H1 (cell line): ENCODE results near the gene GRID2. TPM values are rescaled to one million over a fixed set of nuclear protein-coding genes. Genes with fewer than 3 reads are reported as not detected.

Experiments
- CBX5 ChIP-seq: fragments of 300-800, 300-1000 bp; sonication (generic); IDR thresholded peaks from 2 replicates; pipeline ENCODE4 v1.7.1; 2016; ENCODE audit warnings: antibody characterized with exemption, low read length, low read depth
- CBX8 ChIP-seq: fragments of 300-800, 300-1000 bp; sonication (generic); IDR thresholded peaks from 2 replicates; pipeline ENCODE4 v1.7.1; 2016; ENCODE audit warnings: low read depth, low read length, borderline replicate concordance
- CHD2 ChIP-seq: IDR thresholded peaks from 2 replicates; pipeline ENCODE4 v1.6.1; 2012; ENCODE audit warnings: low read length, improper control_type of control experiment
- JUN ChIP-seq: IDR thresholded peaks from 2 replicates; pipeline ENCODE4 v1.6.1; 2011; ENCODE audit warnings: low read depth, mild to moderate bottlenecking, improper control_type of control experiment, low read length
- KDM4A ChIP-seq: IDR thresholded peaks from one replicate; pipeline ENCODE4 v1.7.1; 2012; ENCODE audit warnings: low read depth, mild to moderate bottlenecking, moderate library complexity, low read length, inconsistent platforms; ENCODE audit not compliant: severe bottlenecking
- RNF2 ChIP-seq: fragments of 200-900, 300-1000 bp; sonication (generic); IDR thresholded peaks from 2 replicates; pipeline ENCODE4 v1.7.1; 2016; ENCODE audit warnings: borderline replicate concordance, low read depth, mild to moderate bottlenecking, antibody characterized with exemption, low read length; ENCODE audit not compliant: poor library complexity, severe bottlenecking; ENCODE audit errors: missing control alignments
- SP1 ChIP-seq: IDR thresholded peaks from 2 replicates; pipeline ENCODE4 v1.6.1; 2011; ENCODE audit warnings: low read depth, low read length
- TBP ChIP-seq: IDR thresholded peaks from 2 replicates; pipeline ENCODE4 v1.6.1; 2011; ENCODE audit warnings: low read depth, low read length, improper control_type of control experiment
- polyA plus RNA-seq, 7 experiments: library from polyadenylated mRNA; depleted of rRNA in 3 of 7; stranded (reverse) in 5 of 7; unstranded in 2 of 7; fragments of >200 nt in 5 of 7; fragments of 200-250 nt in 2 of 7; gene quantifications; 1 replicate in 5 of 7; 2 replicates in 1 of 7; 4 replicates in 1 of 7; pipeline versions ENCODE4 v1.2.1 to v1.2.3, GENCODE V29; 2011 to 2013; ENCODE audit warnings: missing spikeins in 2 of 7, mixed read lengths in 2 of 7
- total RNA-seq: library from RNA; stranded (reverse); fragmentation: NEBNext Ultra II Directional; extraction: Animal tissue kit (Norgen Biotek cat#: 25700); gene quantifications from 2 replicates; pipeline ENCODE4 v1.2.1, GENCODE V29; 2021

Gene GRID2
- total and polyA plus RNA-seq, 2 of the 8 experiments (the other 6 are each of a cell fraction or from before 2014, with no cell fraction given), result 31.1 to 81.9 TPM

- TF ChIP-seq RNF2 (no peak), SP1 (no peak), CHD2 (no peak), KDM4A (no peak), CBX8 (no peak), TBP (no peak), JUN (no peak), CBX5 (no peak)
These were observed 24.5 kb upstream of the GRID2 start (continued) for GRCh38 chr4:92279296-92279695.
